ENCODE data around the gene SND1.

Gene SND1

GRCh38 chr7:127822822-127823508 lies 171.0 kb downstream of the SND1 start:
- H3K4me3 ChIP-seq (ENCODE audit: low read length) = no peak overlapping the region
- no peak for DNase-seq (ENCODE audit: low read depth)
- no peak for TF ChIP-seq CTCF (conservative IDR thresholded peaks at IDR 0.05; ENCODE audit: low read length)

- DNase-seq (ENCODE audit: low read depth) = peak; percentile 86
- no peak overlapping the region for H3K4me3 ChIP-seq (ENCODE audit: low read length)
- no peak for TF ChIP-seq CTCF (conservative IDR thresholded peaks at IDR 0.05; ENCODE audit: low read length)
Observed at GRCh38 chr7:127824682-127825081, 172.7 kb downstream of the SND1 start.

GRCh38 chr7:127828843-127829500 lies 177.0 kb downstream of the SND1 start:
- H3K4me3 ChIP-seq (ENCODE audit: low read length) = no peak overlapping the region
- no peak for DNase-seq (ENCODE audit: low read depth)
- TF ChIP-seq CTCF (conservative IDR thresholded peaks at IDR 0.05; ENCODE audit: low read length) = no peak

- H3K4me3 ChIP-seq (ENCODE audit: low read length) = no peak overlapping the region
- TF ChIP-seq CTCF (conservative IDR thresholded peaks at IDR 0.05; ENCODE audit: low read length) = no peak
- DNase-seq (ENCODE audit: low read depth) = no peak
Observed at GRCh38 chr7:127831318-127832219, 179.6 kb downstream of the SND1 start.

- no peak for TF ChIP-seq CTCF (conservative IDR thresholded peaks at IDR 0.05; ENCODE audit: low read length)
- no peak for DNase-seq (ENCODE audit: low read depth)
- no peak overlapping the region for H3K4me3 ChIP-seq (ENCODE audit: low read length)
Observed at GRCh38 chr7:127832592-127832991, 180.6 kb downstream of the SND1 start.

GRCh38 chr7:127833641-127834040 lies 181.6 kb downstream of the SND1 start:
- peak; percentile 31 for DNase-seq (ENCODE audit: low read depth)
- no peak for TF ChIP-seq CTCF (conservative IDR thresholded peaks at IDR 0.05; ENCODE audit: low read length)
- H3K4me3 ChIP-seq (ENCODE audit: low read length) = no peak overlapping the region
